CD4-positive, CD25-positive, alpha-beta regulatory T cell (primary cell): ENCODE data around the gene ATF7IP2. TPM values are rescaled to one million over a fixed set of nuclear protein-coding genes. Genes with fewer than 3 reads are reported as not detected.
A peak's percentile ranks its signal among the peaks of the same experiment; 100 is the strongest.
"Not testable (repeated sequence)": the region's sequence is repeated elsewhere in the genome, so short reads cannot be mapped to it uniquely, and the experiment has no call there.

Experiments used
- ATAC-seq, 2 donors: fragments of 150-1000 bp; cut with Tn5 transposase; one replicate each; pipeline ENCODE4 v1.10.0; 2021; ENCODE audit warnings: low read depth in 2 of 2, moderate number of reproducible peaks in 2 of 2, moderate library complexity in 1 of 2
- DNase-seq, 3 donors: peaks; one replicate each; pipeline versions ENCODE4 v3.0.0 to v3.0.0-alpha.2; 2012 to 2022; ENCODE audit warnings: mixed read lengths in 1 of 3
- H3K27ac ChIP-seq: one replicate; pipeline ENCODE4 v1.7.0; 2013; ENCODE audit warnings: mild to moderate bottlenecking, low read length; ENCODE audit not compliant: insufficient read depth, poor library complexity, severe bottlenecking
- H3K27me3 ChIP-seq: one replicate; pipeline ENCODE4 v1.7.0; 2013; ENCODE audit warnings: low read length; ENCODE audit not compliant: control insufficient read depth, insufficient read depth
- H3K36me3 ChIP-seq: one replicate; pipeline ENCODE4 v1.7.0; 2013; ENCODE audit warnings: mild to moderate bottlenecking, low read length, moderate library complexity; ENCODE audit not compliant: control insufficient read depth, insufficient read depth
- H3K4me1 ChIP-seq: 2 replicates; pipeline ENCODE4 v1.7.0; 2013; ENCODE audit warnings: mild to moderate bottlenecking, low read length; ENCODE audit not compliant: insufficient read depth, control insufficient read depth, poor library complexity, severe bottlenecking
- H3K4me3 ChIP-seq: one replicate; pipeline ENCODE4 v1.7.0; 2013; ENCODE audit warnings: low read depth, mild to moderate bottlenecking, low read length, moderate library complexity
- H3K9me3 ChIP-seq, 2 experiments: 1 replicate in 1 of 2; 2 replicates in 1 of 2; pipeline ENCODE4 v1.7.0; 2013; ENCODE audit warnings: low read length in 2 of 2, mild to moderate bottlenecking in 1 of 2, moderate library complexity in 1 of 2; ENCODE audit not compliant: control insufficient read depth in 2 of 2
- H3K27ac Mint-ChIP-seq, 3 donors: one replicate each; pipeline ENCODE4 v1.8.0; 2020 to 2022; ENCODE audit warnings: mild to moderate bottlenecking in 3 of 3, mixed read lengths in 3 of 3, moderate library complexity in 2 of 3
- H3K27me3 Mint-ChIP-seq: one replicate; pipeline ENCODE4 v1.8.0; 2022; ENCODE audit warnings: mild to moderate bottlenecking, mixed read lengths
- H3K36me3 Mint-ChIP-seq: one replicate; pipeline ENCODE4 v1.8.0; 2020; ENCODE audit warnings: mixed read lengths
- H3K4me1 Mint-ChIP-seq, 4 donors: one replicate each; pipeline ENCODE4 v1.8.0; 2020 to 2022; ENCODE audit warnings: mixed read lengths in 4 of 4, mild to moderate bottlenecking in 1 of 4
- H3K4me3 Mint-ChIP-seq, 4 donors: one replicate each; pipeline ENCODE4 v1.8.0; 2020 to 2022; ENCODE audit warnings: mild to moderate bottlenecking in 4 of 4, mixed read lengths in 4 of 4, moderate library complexity in 3 of 4
- H3K9me3 Mint-ChIP-seq, 7 donors: one replicate each; pipeline ENCODE4 v1.8.0; 2020 to 2022; ENCODE audit warnings: mixed read lengths in 7 of 7, mild to moderate bottlenecking in 3 of 7, moderate library complexity in 2 of 7
- polyA plus RNA-seq, 4 donors: library from polyadenylated mRNA; unstranded; fragments of 300-500 nt; fragmentation: Illumina TruSeq; gene quantifications; one replicate each; pipeline ENCODE4 v1.2.3, GENCODE V29; 2021
- total RNA-seq: library from RNA; stranded (reverse); gene quantifications from one replicate; pipeline ENCODE4 v1.2.3, GENCODE V29; 2022

Gene ATF7IP2
- total and polyA plus RNA-seq, 5 donors from 2014 or later = 47.6 to 114 (median 94.5) TPM

DNA sequence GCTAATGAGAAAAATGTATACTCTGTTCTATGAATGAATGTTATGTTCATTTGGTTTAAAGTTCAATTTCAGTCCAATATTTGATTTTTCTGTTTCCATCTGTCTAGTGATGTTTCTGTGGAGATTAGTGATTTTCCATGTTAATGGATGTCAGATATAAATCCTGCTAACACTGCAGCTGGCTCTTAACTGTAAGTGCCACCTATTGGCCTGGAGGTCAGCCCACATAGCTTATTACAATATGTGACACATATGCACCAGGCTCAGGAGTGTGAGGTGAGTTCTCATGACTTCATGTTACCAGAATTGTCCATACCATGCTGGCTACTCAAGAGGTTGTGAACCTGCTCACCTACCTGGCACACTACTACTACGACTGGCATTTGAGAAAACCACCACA lies 17.1 kb downstream of the ATF7IP2 start:
- Histone ChIP-seq H3K27ac (no peak overlapping the region), H3K4me3 (no peak overlapping the region), H3K9me3 (peaks cover 24 to 63% of the 10 kb centered on the region in 2 experiments), H3K36me3 (peaks cover 5% of the 10 kb centered on the region), H3K4me1 (no peaks in the 10 kb centered on the region), H3K27me3 (no peaks in the 10 kb centered on the region)
- peaks cover 4 to 32% (median 17%) of the 10 kb centered on the region in 4 donors for H3K4me1 Mint-ChIP-seq
- H3K4me3 Mint-ChIP-seq = no peak overlapping the region
- no peak for DNase-seq
- H3K9me3 Mint-ChIP-seq = peaks cover 0 to 46% (median 21%) of the 10 kb centered on the region in 7 donors
- peaks cover 38% of the 10 kb centered on the region for H3K36me3 Mint-ChIP-seq
- peak overlapping the region in 1 of 3 donors; percentile 73 for H3K27ac Mint-ChIP-seq
- no peak for ATAC-seq
- H3K27me3 Mint-ChIP-seq = no peaks in the 10 kb centered on the region

DNA sequence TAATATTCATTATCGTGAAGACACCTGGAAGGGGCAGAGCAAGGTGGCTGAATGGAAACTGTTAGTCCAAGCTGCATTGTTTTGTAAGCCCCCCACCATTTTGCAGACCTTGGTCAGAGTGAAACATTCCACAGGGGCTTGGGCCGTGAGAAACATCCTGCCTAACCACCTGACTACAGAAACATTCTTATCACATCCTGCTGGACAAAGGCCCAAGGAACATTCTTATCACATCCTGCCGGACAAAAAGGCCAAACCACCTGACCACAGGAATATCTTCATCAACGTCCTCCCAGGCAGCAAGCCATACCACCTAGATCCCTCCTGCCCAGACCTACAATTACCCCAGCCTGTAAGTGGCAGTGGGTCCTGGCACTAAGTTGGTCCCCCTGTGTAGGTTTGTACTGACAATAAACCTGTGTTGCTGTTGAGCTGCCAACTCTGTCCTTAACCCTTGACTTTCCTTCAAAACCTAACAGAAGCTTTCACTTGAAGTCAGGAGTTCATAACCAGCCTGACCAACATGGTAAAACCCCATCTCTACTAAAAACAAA lies 19.6 kb downstream of the ATF7IP2 start:
- peaks cover 9 to 19% (median 9%) of the 10 kb centered on the region in 4 donors for H3K4me1 Mint-ChIP-seq
- H3K4me1 ChIP-seq = no peaks in the 10 kb centered on the region
- H3K4me3 ChIP-seq = no peak overlapping the region
- ATAC-seq (no peak), DNase-seq (no peak)
- peaks cover 5% of the 10 kb centered on the region for H3K36me3 ChIP-seq
- peaks cover 39 to 76% of the 10 kb centered on the region in 2 experiments for H3K9me3 ChIP-seq
- H3K27me3 ChIP-seq = no peaks in the 10 kb centered on the region
- peaks cover 4% of the 10 kb centered on the region for H3K27me3 Mint-ChIP-seq
- H3K27ac Mint-ChIP-seq = no peak overlapping the region
- no peak overlapping the region for H3K27ac ChIP-seq
- H3K9me3 Mint-ChIP-seq = peaks cover 0 to 59% (median 24%) of the 10 kb centered on the region in 7 donors
- H3K36me3 Mint-ChIP-seq = peaks cover 26% of the 10 kb centered on the region
- H3K4me3 Mint-ChIP-seq = no peak overlapping the region

DNA sequence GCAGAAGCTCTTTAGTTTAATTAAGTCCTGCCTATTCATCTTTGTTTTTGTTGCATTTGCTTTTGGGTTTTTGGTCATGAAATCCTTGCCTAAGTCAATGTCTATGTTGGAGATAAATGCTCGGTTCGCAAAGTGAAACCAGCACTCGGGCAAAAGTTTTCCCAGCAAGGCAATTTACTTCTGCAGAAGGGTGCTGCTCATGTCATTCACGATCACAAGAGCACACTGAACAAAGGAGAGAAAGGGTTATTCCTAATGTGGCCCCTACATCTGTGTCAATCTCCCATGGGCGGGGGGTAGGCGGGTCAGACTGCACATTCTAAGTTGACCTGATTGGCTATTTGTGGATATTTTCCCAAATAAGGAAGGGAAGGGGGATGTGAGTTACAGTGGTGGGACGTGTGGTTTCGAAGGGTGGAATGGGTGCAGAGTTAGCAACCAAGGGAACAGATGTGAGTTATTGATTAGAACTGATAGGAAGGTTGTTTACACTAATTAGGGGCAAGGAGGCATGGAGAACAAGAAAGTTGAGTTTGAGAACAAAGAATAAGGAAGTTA lies 23.0 kb downstream of the ATF7IP2 start:
- no peaks in the 10 kb centered on the region for H3K4me1 ChIP-seq
- H3K9me3 ChIP-seq = peaks cover 50 to 81% of the 10 kb centered on the region in 2 experiments
- no peak overlapping the region for H3K27ac ChIP-seq
- H3K36me3 ChIP-seq = peaks cover 4% of the 10 kb centered on the region
- DNase-seq (peak in 1 of 3 donors; percentile 26), ATAC-seq (no peak)
- peaks cover 4% of the 10 kb centered on the region for H3K27me3 Mint-ChIP-seq
- no peaks in the 10 kb centered on the region for H3K27me3 ChIP-seq
- H3K27ac Mint-ChIP-seq = no peak overlapping the region
- peaks cover 16% of the 10 kb centered on the region for H3K36me3 Mint-ChIP-seq
- no peak overlapping the region for H3K4me3 ChIP-seq
- no peak overlapping the region for H3K4me3 Mint-ChIP-seq
- H3K4me1 Mint-ChIP-seq = peaks cover 0 to 11% (median 4%) of the 10 kb centered on the region in 4 donors
- H3K9me3 Mint-ChIP-seq = peaks cover 0 to 72% (median 37%) of the 10 kb centered on the region in 7 donors

DNA sequence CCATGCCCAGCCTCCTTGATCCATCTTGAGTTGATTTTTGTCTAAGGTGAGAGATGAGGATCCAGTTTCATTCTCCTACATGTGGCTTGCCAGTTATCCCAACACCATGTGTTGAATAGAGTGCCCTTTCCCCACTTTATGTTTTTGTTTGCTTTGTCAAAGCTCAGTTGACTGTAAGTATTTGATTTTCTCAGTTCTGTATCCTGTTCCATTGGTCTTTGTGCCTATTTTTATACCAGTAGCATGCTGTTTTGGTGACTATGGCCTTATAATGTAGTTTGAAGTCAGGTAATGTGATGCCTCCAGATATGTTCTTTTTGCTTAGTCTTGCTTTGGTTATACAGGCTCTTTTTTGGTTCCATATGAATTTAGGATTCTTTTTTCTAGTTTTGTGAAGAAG lies 23.9 kb downstream of the ATF7IP2 start:
- not testable (repeated sequence) for H3K27ac Mint-ChIP-seq, H3K4me1 ChIP-seq, ATAC-seq, H3K4me3 Mint-ChIP-seq, H3K4me3 ChIP-seq, H3K27me3 ChIP-seq, DNase-seq, H3K27me3 Mint-ChIP-seq, H3K27ac ChIP-seq, H3K36me3 ChIP-seq
- peaks cover 53 to 77% of the 10 kb centered on the region in 2 experiments for H3K9me3 ChIP-seq
- Mint-ChIP-seq H3K9me3 (peaks cover 0 to 77% (median 38%) of the 10 kb centered on the region in 7 donors), H3K4me1 (peaks cover 0 to 11% (median 4%) of the 10 kb centered on the region in 4 donors), H3K36me3 (peaks cover 22% of the 10 kb centered on the region)

DNA sequence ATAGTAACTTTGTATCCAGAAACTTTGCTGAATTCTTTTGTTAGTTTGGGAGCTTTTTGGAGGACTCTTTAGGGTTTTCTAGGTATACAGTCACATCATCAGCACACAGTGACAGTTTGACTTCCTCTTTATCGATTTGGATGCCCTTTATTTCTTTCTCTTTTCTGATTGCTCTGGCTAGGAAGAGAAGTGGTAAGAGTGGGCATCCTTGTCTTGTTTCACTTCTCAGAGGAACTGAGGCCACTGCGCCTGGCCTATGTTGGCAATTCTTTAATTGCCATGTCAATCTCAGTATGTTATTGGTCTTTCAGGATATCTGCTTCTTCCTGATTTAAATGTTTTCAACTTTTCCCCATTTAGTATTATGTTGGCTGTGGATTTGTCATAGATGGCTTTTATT lies 24.6 kb downstream of the ATF7IP2 start:
- Histone ChIP-seq H3K4me1 (no peaks in the 10 kb centered on the region), H3K36me3 (peaks cover 11% of the 10 kb centered on the region), H3K27ac (no peak overlapping the region), H3K9me3 (peaks cover 60 to 84% of the 10 kb centered on the region in 2 experiments), H3K4me3 (no peak overlapping the region), H3K27me3 (no peaks in the 10 kb centered on the region)
- DNase-seq (no peak), ATAC-seq (no peak)
- Mint-ChIP-seq H3K27me3 (peaks cover 4% of the 10 kb centered on the region), H3K9me3 (peaks cover 0 to 83% (median 43%) of the 10 kb centered on the region in 7 donors), H3K4me1 (peaks cover 0 to 11% (median 4%) of the 10 kb centered on the region in 4 donors), H3K36me3 (peaks cover 22% of the 10 kb centered on the region), H3K4me3 (no peak overlapping the region), H3K27ac (no peak overlapping the region)

DNA sequence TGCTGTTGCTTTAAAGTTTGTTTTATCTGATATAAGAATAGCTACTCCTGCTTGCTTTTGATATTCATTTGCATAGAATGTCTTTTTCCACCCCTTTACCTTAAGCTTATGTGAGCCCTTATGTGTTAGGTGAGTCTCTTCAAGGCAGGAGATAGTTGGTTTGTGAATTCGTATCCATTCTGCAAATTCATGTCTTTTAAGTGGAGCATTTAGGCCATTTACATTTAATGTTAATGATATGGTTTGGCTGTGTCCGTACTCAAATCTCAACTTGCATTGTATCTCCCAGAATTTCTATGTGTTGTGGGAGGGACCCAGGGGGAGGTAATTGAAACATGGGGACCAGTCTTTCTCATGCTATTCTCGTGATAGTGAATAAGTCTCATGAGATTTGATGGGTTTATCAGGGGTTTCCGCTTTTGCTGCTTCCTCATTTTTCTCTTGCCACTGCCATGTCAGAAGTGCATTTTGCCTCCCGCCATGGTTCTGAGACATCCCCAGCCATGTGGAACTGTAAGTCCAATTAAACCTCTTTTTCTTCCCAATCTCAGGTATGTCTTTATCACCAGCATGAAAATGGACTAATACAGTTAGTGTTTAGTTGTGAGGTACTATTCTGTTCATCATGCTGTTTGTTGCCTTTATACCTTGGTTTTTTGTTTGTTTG lies 27.2 kb downstream of the ATF7IP2 start:
- no peak overlapping the region for H3K27ac Mint-ChIP-seq
- Histone ChIP-seq H3K9me3 (peaks cover 66 to 85% of the 10 kb centered on the region in 2 experiments), H3K27ac (no peak overlapping the region), H3K36me3 (peaks cover 11% of the 10 kb centered on the region), H3K4me3 (no peak overlapping the region), H3K27me3 (no peaks in the 10 kb centered on the region), H3K4me1 (no peaks in the 10 kb centered on the region)
- H3K4me1 Mint-ChIP-seq = peaks cover 0 to 11% (median 4%) of the 10 kb centered on the region in 4 donors
- H3K36me3 Mint-ChIP-seq = peaks cover 29% of the 10 kb centered on the region
- no peak for ATAC-seq
- peaks cover 4% of the 10 kb centered on the region for H3K27me3 Mint-ChIP-seq
- H3K9me3 Mint-ChIP-seq = peaks cover 0 to 88% (median 53%) of the 10 kb centered on the region in 7 donors
- no peak for DNase-seq
- no peak overlapping the region for H3K4me3 Mint-ChIP-seq

DNA sequence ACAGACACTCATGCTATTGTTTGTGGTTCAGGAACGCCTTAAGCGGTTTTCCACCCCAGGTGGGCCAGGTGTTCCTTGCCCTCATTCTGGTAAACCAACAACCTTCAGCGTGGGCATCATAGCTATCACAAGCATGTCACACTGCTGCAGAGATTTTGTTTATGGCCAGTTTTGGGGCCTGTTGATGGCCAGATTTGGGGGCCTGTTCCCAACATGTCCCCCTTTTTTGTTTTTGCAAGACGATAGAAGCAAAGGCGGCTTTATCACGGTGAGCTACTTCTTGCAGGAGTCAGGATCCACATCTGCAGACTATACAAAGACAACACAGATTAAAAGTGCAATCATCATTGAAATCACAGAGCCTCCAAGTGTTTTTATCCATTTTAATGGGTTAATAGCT lies 32.3 kb downstream of the ATF7IP2 start:
- not testable (repeated sequence) for H3K4me3 Mint-ChIP-seq, DNase-seq, H3K27me3 Mint-ChIP-seq, H3K4me1 ChIP-seq, ATAC-seq, H3K4me3 ChIP-seq, H3K27ac ChIP-seq, H3K27ac Mint-ChIP-seq, H3K4me1 Mint-ChIP-seq, H3K27me3 ChIP-seq
- Histone ChIP-seq H3K36me3 (peaks cover 22% of the 10 kb centered on the region), H3K9me3 (peaks cover 35 to 55% of the 10 kb centered on the region in 2 experiments)
- peaks cover 0 to 59% (median 32%) of the 10 kb centered on the region in 7 donors for H3K9me3 Mint-ChIP-seq
- H3K36me3 Mint-ChIP-seq = peaks cover 49% of the 10 kb centered on the region
